Hippocampal formation (tissue), 2 donors: Measurements from ENCODE around the gene PGAP1.

Source experiments
- DNase-seq, 2 donors: peaks; one replicate each; lab custom pipeline; 2025; lab: John Stamatoyannopoulos, UW

Gene PGAP1

DNA sequence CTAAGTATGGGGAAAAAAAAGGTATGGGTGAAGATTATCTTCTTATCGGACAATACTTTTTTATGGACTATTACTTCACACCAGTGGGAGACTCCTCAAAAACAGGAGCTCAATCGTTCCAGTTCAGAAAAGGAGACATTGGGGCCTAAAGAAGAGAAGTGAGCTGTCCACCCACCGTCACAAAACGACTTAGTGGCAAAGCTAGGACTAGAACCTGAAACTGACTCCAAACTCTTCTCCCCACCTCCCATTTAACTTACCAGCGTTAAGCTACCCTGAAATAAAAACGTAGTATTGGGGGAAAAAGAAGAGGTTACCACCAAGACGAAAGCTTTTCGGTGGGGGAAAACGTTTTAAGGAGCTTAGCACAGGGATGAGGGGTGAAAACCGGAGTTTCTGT, 127.5 kb downstream of the PGAP1 start:
- DNase-seq, result no peak

DNA sequence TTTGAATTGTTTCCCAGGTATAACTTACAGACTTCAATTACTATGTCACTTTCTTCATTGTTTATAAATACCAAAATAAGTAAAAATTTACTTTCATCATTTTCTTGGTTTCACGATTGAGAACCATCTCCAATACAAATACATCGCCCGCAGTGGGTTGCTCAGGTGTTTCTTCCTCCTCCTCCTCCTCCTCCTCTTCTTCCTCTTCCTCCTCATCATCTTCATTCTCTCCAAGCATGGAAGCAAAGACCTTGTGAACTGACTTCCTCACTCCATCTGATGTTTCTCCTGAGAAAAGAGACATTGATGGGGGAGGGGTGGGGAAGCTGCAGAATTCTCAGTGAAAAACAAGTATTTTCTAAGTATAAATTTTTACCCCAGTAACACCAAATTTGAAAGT, 133.6 kb downstream of the PGAP1 start:
- no peak for DNase-seq

DNA sequence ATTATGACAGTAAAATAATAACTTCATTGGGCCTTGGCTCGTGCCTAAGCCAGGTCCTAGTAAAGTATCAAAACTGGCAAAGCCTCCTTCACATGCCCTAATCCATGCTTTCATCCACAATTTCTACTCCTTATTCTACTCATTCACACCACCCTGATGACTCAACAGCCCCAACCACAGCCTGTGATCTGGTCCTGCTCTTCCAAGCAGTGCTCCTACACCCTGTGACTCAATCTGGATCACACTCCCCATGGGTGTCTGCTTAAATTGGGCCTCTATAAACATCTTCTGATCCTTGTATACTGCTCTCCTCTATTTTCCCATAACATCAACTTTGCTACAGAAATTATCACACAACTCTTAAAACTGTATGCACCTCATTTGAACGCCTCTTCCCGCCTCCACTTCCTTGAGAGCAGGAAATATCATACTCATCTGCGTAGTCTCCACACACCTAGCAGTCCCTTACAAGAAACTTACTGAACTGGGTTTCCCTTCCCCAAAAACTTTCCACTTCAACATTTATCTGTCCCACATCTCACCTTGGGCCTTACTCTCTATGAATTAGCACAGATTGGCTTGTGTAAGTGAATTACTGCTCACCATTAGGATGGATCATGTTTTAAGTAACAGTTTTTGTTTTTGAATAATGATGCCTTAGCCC, 142.9 kb downstream of the PGAP1 start:
- DNase-seq, result no peak
